RWPE1 (cell line): ENCODE measurements around the gene NPFF.
"Not testable (repeated sequence)": the region's sequence is repeated elsewhere in the genome, so short reads cannot be mapped to it uniquely, and the experiment has no call there.

ENCODE experiments used
- CTCF ChIA-PET: fragments of 350-600 bp; sonication (Branson Sonifier 250); formaldehyde crosslinking; extraction: SDS; loops from one replicate; lab custom pipeline; 2021; lab: Yijun Ruan, JAX
- POLR2A ChIA-PET: fragments of 400-600 bp; formaldehyde crosslinking; extraction: SDS; loops from one replicate; lab custom pipeline; 2020; ENCODE audit warnings: antibody characterized with exemption; ENCODE audit not compliant: low non-redundant PET; lab: Yijun Ruan, JAX
- DNase-seq: peaks from one replicate; pipeline ENCODE4 v3.0.0; 2012; ENCODE audit warnings: low spot score
- H3K27ac ChIP-seq: fragments of 450-650 bp; 2 replicates; pipeline ENCODE4 v1.5.1; 2017
- CTCF ChIP-seq: fragments of 450-650 bp; conservative IDR thresholded peaks from 2 replicates; pipeline ENCODE4 v1.5.1; 2017; ENCODE audit warnings: low read depth, mild to moderate bottlenecking

The NPFF gene

GRCh38 chr12:53506881-53507602, at the start of gene NPFF:
NPFF (minus strand) TSS chr12:53507484; CDS start chr12:53507474, 10 bp downstream.
- no peak for DNase-seq
- ChIA-PET POLR2A (no interaction called here), CTCF (interaction anchor here (0.6 kb wide), 1 partner anchor 154 kb away, joined by 8 read pairs; no protein-coding TSS in a partner anchor)
- peak within 1 kb of the TSS; percentile 62 for H3K27ac ChIP-seq
- no peak for TF ChIP-seq CTCF

- no peak for DNase-seq
- POLR2A ChIA-PET = no interaction called here
- H3K27ac ChIP-seq = no peak overlapping the region
- TF ChIP-seq CTCF = no peak
- CTCF ChIA-PET = no interaction called here
Measured at GRCh38 chr12:53552361-53553327, 45.4 kb upstream of the NPFF start.

DNA sequence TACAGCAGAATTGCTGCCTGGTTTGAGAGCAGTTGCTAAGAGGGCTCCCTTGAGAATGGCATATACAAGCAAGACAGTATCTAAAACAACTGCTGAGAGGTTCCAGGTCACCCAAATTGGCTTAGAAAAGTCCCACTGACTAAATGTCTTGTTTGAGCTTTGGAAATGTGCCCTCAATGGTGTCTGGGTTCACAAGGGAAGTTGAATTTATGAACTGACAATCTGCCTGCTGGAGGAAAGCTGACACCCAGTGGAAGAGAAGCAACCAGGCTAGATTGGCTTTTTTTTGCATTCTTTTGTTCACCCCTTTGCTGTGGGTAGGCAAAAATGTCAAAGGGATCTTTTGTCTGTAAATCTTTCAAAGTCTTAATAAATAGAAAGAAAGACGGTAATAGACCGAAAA, 44.6 kb upstream of the NPFF start:
- POLR2A ChIA-PET = no interaction called here
- no peak for DNase-seq
- TF ChIP-seq CTCF = no peak
- no peak overlapping the region for H3K27ac ChIP-seq
- CTCF ChIA-PET = interaction anchor here (0.7 kb wide), 1 partner anchor 191 kb away, joined by 3 read pairs; no protein-coding TSS in a partner anchor

- TF ChIP-seq CTCF = no peak
- ChIA-PET CTCF (interaction anchor here (0.6 kb wide), 1 partner anchor 9 kb away, joined by 4 read pairs; no protein-coding TSS in a partner anchor), POLR2A (no interaction called here)
- H3K27ac ChIP-seq = no peak overlapping the region
- peak; percentile 24 for DNase-seq
Measured at GRCh38 chr12:53550595-53550994, 43.3 kb upstream of the NPFF start.

- CTCF ChIA-PET = interaction anchor here (0.6 kb wide), 1 partner anchor 10 kb away, joined by 4 read pairs; no protein-coding TSS in a partner anchor
- H3K27ac ChIP-seq, POLR2A ChIA-PET, DNase-seq: not testable (repeated sequence)
Measured at GRCh38 chr12:53550131-53550530, 42.8 kb upstream of the NPFF start.

DNA sequence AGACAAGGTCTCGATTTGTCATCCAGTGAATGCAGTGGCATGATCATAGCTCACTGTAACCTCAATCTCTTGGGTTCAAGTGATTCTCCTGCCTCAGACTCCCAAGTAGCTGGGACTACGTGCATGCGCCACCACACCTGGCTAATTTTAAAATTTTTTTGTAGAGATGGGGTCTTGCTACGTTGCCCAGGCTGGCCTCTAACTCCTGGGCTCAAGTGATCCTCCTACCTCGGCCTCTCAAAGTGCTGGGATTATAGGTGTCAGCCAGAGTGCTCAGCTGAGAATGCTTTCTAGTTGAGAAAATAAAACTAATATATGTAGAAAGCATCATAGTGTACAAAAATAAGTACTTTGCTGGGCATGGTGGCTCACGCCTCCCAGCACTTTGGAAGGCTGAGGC, 41.1 kb upstream of the NPFF start:
- CTCF ChIA-PET, POLR2A ChIA-PET, H3K27ac ChIP-seq, DNase-seq: not testable (repeated sequence)

DNA sequence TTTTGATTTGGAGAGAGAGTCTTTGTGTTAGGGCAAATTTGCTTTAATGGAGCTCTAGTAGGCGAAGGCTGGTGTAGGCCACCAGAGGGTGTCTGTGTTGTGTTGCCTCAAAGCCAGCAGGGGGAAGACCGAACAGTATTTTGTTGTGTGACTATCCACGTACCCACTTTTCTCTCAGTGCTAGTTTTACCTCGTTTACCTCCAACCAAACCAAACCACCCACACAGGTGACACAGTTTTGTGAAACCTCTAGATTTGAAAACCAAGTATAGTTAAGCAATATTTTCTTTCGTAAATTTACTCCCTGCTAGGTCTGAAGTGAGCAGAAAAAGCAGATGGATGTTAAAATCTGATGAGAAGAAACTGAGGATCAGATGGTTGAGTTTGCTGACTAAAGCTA, 36.3 kb upstream of the NPFF start:
- no peak overlapping the region for H3K27ac ChIP-seq
- peak; percentile 79 for TF ChIP-seq CTCF
- POLR2A ChIA-PET = interaction anchor here (0.7 kb wide), 1 partner anchor 219 kb away, joined by 3 read pairs; no protein-coding TSS in a partner anchor
- DNase-seq = peak; percentile 59
- CTCF ChIA-PET = interaction anchor here (0.6 to 2.2 kb wide), 6 partner anchors 25 to 135 kb away, joined by 3 to 6 read pairs (median 6); partner anchors contain the start of gene ATP5MC2
